Cardiac muscle cell (in vitro differentiated cells and primary cell): ENCODE measurements around the gene UGT2B15. TPM values are rescaled to one million over a fixed set of nuclear protein-coding genes. Genes with fewer than 3 reads are reported as not detected.
"Not testable (repeated sequence)": the region's sequence is repeated elsewhere in the genome, so short reads cannot be mapped to it uniquely, and the experiment has no call there.

ENCODE experiments used
- DNase-seq, 2 donors: peaks; one replicate each; pipeline versions ENCODE4 v3.0.0 to v3.0.0-alpha.2; 2010 to 2017; ENCODE audit warnings: low read depth in 1 of 2, low spot score in 1 of 2
- H3K27ac ChIP-seq: fragments of 200-600 bp; sonication (generic); 2 replicates; pipeline ENCODE4 v1.5.1; 2016
- H3K27me3 ChIP-seq: fragments of 200-600 bp; sonication (generic); 2 replicates; pipeline ENCODE4 v1.6.0; 2016; ENCODE audit warnings: control low read depth
- H3K36me3 ChIP-seq: fragments of 200-600 bp; sonication (generic); 2 replicates; pipeline ENCODE4 v1.5.1; 2016; ENCODE audit warnings: control low read depth
- H3K4me1 ChIP-seq: fragments of 200-600 bp; sonication (generic); 2 replicates; pipeline ENCODE4 v1.8.1; 2017; ENCODE audit warnings: low read depth, mild to moderate bottlenecking, mixed run types
- H3K4me3 ChIP-seq: fragments of 200-600 bp; sonication (generic); 2 replicates; pipeline ENCODE4 v1.5.1; 2016; ENCODE audit warnings: mild to moderate bottlenecking
- H3K9me3 ChIP-seq: fragments of 200-600 bp; sonication (generic); 2 replicates; pipeline ENCODE4 v1.5.1; 2017; ENCODE audit warnings: low read depth, mild to moderate bottlenecking, control low read depth
- polyA plus RNA-seq: library from polyadenylated mRNA; unstranded; fragments of >200 nt; fragmentation: Nextera tagmentation; extraction: Ambion mirVana; gene quantifications from 2 replicates; pipeline ENCODE4 v1.2.1, GENCODE V29; 2016
- total RNA-seq: library from RNA; depleted of rRNA; stranded (reverse); fragments of >200 nt; gene quantifications from 2 replicates; pipeline ENCODE4 v1.2.3, GENCODE V29; 2016
- TF ChIP-seq, protein P1 (sequence below): IDR thresholded peaks from 2 replicates; pipeline ENCODE4 v1.5.1; 2012; ENCODE audit warnings: low read depth, mild to moderate bottlenecking, low read length

UGT2B15 gene
- total and polyA plus RNA-seq, 2 experiments from 2014 or later, result not detected

DNA sequence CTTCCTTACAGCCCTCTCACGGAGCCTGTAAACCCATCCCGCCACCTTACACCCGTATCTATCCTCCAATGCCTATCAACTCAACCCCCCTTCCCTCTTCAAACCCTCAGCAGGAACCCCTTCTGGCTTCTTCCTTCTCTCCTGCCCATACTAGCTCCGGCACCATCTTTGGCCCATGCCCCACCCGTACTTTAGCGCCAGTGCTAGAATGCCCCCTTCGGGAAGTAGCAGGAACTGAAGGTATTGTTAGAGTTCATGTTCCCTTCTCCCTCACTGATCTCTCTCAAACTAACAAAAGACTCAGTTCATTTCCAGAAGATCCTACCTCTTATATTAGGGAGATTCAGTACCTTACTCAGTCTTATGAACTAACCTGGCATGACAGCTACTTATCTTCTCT, 2.7 kb upstream of the UGT2B15 start:
- Histone ChIP-seq H3K4me3 (no peak overlapping the region), H3K27ac (no peak overlapping the region), H3K4me1 (no peaks in the 10 kb centered on the region), H3K27me3 (no peaks in the 10 kb centered on the region), H3K9me3 (no peaks in the 10 kb centered on the region), H3K36me3 (no peaks in the 10 kb centered on the region)
- no peak for DNase-seq
- TF ChIP-seq, protein P1, sequence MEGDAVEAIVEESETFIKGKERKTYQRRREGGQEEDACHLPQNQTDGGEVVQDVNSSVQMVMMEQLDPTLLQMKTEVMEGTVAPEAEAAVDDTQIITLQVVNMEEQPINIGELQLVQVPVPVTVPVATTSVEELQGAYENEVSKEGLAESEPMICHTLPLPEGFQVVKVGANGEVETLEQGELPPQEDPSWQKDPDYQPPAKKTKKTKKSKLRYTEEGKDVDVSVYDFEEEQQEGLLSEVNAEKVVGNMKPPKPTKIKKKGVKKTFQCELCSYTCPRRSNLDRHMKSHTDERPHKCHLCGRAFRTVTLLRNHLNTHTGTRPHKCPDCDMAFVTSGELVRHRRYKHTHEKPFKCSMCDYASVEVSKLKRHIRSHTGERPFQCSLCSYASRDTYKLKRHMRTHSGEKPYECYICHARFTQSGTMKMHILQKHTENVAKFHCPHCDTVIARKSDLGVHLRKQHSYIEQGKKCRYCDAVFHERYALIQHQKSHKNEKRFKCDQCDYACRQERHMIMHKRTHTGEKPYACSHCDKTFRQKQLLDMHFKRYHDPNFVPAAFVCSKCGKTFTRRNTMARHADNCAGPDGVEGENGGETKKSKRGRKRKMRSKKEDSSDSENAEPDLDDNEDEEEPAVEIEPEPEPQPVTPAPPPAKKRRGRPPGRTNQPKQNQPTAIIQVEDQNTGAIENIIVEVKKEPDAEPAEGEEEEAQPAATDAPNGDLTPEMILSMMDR, result no peak

DNA sequence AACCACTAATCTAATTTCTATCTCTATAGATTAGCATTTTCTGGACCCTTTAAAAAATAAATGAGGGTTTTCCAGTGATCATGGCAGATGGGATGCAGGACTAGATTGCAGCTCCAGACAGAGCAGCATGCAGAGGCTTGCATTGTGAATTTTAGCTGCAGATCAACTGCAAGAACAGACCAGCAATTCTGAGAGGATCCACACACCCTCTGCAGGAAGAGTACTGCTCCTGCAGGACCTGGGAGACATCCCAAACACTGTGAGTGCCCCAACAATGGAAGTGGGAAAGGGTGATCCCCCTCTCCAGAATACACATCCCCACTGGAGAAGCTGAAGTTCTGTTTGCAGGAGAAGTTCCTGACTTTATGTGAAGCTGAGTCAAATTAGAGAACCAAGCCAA, 765 bp upstream of the UGT2B15 start:
- not testable (repeated sequence) for H3K9me3 ChIP-seq, H3K27me3 ChIP-seq, H3K4me3 ChIP-seq, H3K36me3 ChIP-seq, H3K4me1 ChIP-seq, DNase-seq, H3K27ac ChIP-seq

DNA sequence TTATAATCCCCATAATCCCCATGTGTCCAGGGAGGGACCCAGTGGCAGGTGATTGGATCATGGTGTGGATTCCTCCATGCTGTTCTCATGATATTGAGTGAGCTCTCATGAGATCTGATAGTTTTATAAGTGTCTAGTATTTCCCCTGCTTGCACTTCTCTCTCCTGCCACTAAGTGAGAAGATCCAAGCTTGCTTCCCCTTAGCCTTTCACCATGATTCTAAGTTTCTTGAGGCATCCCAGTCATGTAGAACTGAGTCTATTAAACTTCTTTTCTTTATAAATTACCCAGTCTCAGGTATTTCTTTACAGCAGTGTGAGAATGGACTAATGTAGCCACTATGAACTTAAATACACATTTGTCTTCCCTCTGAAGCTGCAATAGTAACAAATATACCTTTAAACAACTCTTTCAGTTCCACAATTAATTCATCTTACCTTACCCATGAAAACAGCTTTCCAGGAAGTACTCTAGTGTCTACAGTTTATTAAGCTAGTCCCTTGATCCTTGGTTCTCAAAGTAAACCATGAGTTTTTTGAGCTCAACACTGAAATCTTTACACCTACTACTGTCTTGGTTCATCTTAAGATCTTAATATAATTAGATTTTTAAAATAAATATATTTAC, 1.8 kb downstream of the UGT2B15 start:
- H3K27me3 ChIP-seq, H3K4me1 ChIP-seq, DNase-seq, H3K36me3 ChIP-seq, H3K27ac ChIP-seq, H3K9me3 ChIP-seq, H3K4me3 ChIP-seq: not testable (repeated sequence)

DNA sequence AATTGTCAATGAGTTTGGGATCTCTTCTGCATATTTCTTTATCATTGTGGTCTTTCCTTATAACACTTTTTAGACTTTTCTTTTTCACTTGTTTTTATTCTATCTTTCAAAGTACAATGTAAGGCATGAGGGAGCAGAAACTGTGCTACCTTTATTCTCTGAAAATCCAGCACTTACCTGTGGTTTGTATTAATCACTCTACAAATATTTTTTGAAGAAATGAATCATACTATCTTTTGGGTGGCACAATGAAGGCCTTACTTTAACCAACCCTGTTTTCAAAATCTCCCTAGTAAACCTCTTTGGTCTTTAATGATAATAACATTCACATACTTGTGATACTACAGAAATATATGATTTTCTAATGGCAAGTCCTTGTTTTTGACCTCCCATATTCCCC, 2.9 kb downstream of the UGT2B15 start:
- H3K27ac ChIP-seq, H3K4me3 ChIP-seq, H3K4me1 ChIP-seq, H3K36me3 ChIP-seq, H3K27me3 ChIP-seq, H3K9me3 ChIP-seq, DNase-seq: not testable (repeated sequence)

DNA sequence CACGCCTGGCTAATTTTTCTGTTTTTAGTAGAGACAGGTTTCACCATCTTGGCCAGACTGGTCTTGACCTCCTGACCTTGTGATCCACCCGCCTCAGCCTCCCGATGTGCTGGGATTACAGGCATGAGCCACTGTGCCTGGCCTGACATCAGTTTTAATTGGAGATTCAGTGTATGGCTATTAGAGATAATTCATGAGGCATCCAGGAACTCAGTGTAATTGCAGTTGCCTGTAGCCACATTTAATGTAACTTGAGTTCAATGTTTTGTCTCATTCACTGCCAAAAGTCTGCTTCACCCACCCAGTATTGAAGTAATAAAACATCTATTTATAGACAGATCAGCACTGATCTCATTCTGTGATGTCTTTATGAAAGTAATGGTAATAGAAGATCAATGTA, 5.7 kb downstream of the UGT2B15 start:
- H3K4me1 ChIP-seq, H3K9me3 ChIP-seq, DNase-seq, H3K27ac ChIP-seq, H3K4me3 ChIP-seq, H3K27me3 ChIP-seq, H3K36me3 ChIP-seq: not testable (repeated sequence)

DNA sequence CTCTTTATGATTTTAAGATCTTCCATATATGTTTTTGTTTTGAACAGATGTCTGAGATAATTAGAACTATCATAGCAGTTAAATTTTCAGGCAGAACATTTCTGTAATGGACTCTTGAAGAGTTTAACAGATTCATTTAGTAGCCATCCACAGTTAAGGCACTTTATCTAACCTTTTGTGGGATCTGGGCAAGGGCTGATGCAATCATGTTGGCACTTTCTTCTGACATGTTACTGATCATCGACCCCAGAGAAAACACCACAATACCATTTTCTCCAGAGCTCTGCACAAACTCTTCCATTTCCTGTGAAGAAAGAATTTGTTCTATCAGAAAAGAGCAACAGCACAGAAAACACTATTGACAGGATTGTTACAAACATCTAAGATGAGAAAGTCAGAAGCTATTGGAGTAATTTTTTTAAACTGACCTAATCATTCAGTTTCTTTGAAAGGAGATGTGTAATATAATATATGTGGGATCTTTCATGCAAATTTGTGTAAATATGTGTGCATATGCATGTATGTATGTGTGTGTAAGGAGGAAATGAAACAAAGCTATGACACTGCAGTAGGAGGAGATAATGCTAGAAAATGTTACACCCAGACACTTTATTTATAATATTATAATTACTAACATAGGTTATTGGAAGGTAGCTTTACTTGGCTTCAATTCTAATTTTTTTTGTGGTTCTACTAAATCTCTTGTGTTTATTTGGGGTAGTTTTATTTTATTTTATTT, 7.4 kb downstream of the UGT2B15 start:
- not testable (repeated sequence) for H3K9me3 ChIP-seq, H3K27me3 ChIP-seq, H3K27ac ChIP-seq, DNase-seq, H3K36me3 ChIP-seq, H3K4me3 ChIP-seq, H3K4me1 ChIP-seq

DNA sequence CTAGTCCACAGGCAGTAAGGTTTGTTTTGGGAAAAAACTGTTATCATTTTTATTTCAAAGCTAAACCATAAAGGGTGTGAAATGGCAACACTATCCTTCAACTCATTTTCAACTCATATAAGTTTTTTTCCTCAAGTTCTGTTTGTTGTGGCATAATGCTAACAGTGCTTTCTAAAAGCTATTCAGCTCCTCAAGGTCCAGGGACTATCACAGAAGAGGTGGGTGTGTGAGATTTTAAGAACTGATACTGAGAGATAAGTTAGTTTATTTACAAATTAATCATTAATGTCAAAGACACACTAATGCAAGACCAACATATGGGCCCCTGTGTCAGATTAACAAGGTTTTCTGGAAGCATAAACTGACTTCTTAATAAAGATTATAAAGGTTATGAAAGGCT, 11.8 kb downstream of the UGT2B15 start:
- TF ChIP-seq, protein P1, result no peak

DNA sequence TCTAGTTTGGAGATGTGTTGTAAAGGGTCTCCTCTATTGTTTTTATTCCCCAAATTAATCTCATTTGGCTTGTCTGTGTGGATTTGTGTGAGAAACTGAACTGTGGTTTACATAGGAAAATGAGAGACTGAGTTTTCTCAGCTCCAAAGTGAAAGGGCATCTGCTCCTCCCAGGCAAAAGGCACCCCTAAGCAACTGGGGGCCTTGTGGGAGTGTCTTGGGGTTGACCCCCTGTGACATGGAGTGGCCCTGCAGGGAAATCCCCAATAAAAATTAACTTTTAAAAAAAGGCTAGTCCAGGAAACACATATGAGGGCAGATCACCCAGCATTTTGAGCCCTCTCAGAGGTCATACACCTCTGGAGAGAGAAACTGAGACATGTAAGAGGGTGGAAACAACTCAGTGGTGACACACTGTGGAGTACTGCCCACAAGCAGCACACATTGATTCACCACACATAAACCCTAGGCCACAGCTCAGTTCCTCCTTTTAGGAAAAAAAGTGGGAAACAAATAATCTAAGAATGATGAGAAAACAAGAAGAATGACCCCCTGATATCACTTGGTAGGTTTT, 13.3 kb downstream of the UGT2B15 start:
- not testable (repeated sequence) for H3K9me3 ChIP-seq, H3K4me3 ChIP-seq, DNase-seq, H3K36me3 ChIP-seq, H3K27ac ChIP-seq, H3K4me1 ChIP-seq, H3K27me3 ChIP-seq

More for the DNA sequence above, 11.8 kb downstream of the UGT2B15 start:
- Histone ChIP-seq H3K27ac (no peak overlapping the region), H3K36me3 (no peaks in the 10 kb centered on the region), H3K4me3 (no peak overlapping the region), H3K4me1 (no peaks in the 10 kb centered on the region), H3K27me3 (no peaks in the 10 kb centered on the region), H3K9me3 (no peaks in the 10 kb centered on the region)
- no peak for DNase-seq

DNA sequence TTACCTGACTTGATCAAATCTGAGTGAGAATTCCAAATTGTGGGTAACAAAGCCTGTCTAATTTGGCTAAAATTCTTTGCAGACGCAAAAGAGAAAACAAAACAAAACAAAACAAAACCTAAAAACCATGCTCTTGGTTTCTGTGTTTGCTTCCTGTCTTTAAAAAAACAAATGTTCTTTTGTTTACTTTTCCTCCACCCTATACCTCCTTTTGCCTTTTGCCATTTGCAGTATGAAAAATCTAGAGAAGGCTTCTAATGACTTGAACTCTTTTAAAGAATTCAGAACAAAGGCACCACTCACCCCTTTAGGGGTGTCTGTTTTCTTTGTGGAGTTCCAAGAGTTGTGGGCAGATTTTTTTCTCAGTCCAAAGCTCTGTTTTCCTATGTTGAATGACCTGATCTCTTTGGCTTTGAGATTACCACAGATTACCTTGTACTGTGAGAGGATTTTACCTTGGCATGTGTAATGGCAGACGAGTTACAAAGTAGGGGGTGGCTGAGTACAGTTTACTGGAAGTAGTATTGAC, 13.9 kb downstream of the UGT2B15 start:
- not testable (repeated sequence) for H3K27me3 ChIP-seq, H3K36me3 ChIP-seq, H3K4me1 ChIP-seq, H3K4me3 ChIP-seq, DNase-seq, H3K27ac ChIP-seq, H3K9me3 ChIP-seq
